Uterus (tissue), 4 donors: ENCODE measurements around the gene SULT1A2. TPM values are rescaled to one million over a fixed set of nuclear protein-coding genes. Genes with fewer than 3 reads are reported as not detected.
"Not testable (repeated sequence)": the region's sequence is repeated elsewhere in the genome, so short reads cannot be mapped to it uniquely, and the experiment has no call there.

Experiments used
- DNase-seq, 2 donors: peaks; one replicate each; pipeline ENCODE4 v3.0.0-alpha.2; 2019 to 2020
- H3K27ac ChIP-seq, 2 donors: fragments of 200-600 bp; sonication (generic); 1 replicate in 1 of 2; 2 replicates in 1 of 2; pipeline ENCODE4 v1.5.1; 2016 to 2018
- H3K27me3 ChIP-seq, 2 donors: fragments of 200-600 bp; sonication (generic); one replicate each; pipeline ENCODE4 v1.5.1; 2018 to 2019; ENCODE audit warnings: control low read depth in 1 of 2
- H3K36me3 ChIP-seq, 2 donors: fragments of 200-600 bp; sonication (generic); one replicate each; pipeline ENCODE4 v1.5.1; 2019; ENCODE audit warnings: control low read depth in 1 of 2
- H3K4me1 ChIP-seq, 2 donors: fragments of 200-600 bp; sonication (generic); one replicate each; pipeline ENCODE4 v1.5.1; 2018 to 2019; ENCODE audit warnings: control low read depth in 1 of 2
- H3K4me3 ChIP-seq, 2 donors: fragments of 200-600 bp; sonication (generic); 1 replicate in 1 of 2; 2 replicates in 1 of 2; pipeline ENCODE4 v1.5.1; 2018 to 2019; ENCODE audit warnings: mild to moderate bottlenecking in 1 of 2
- H3K9me3 ChIP-seq, 2 donors: fragments of 200-600 bp; sonication (generic); one replicate each; pipeline ENCODE4 v1.5.1; 2019; ENCODE audit warnings: control low read depth in 1 of 2
- CTCF ChIP-seq, 4 experiments: fragments of 200-600 bp in 2 of 4; fragments of 450-650 bp in 2 of 4; sonication (generic) in 2 of 4; IDR thresholded peaks; one replicate each; pipeline ENCODE4 v1.5.1; 2016 to 2019; ENCODE audit warnings: antibody characterized with exemption in 4 of 4, mild to moderate bottlenecking in 2 of 4, moderate library complexity in 1 of 4
- POLR2A ChIP-seq, 2 donors: fragments of 450-650 bp; IDR thresholded peaks; one replicate each; pipeline ENCODE4 v1.6.1; 2016; ENCODE audit warnings: antibody characterized with exemption in 2 of 2, mild to moderate bottlenecking in 1 of 2, moderate library complexity in 1 of 2
- intact Hi-C: fragments of 100-400 bp; cut with DNase I; formaldehyde crosslinking; loops from one replicate; pipeline ENCODE4 v1.15.1; 2023; ENCODE audit warnings: low total_unique reads
- total RNA-seq, 4 donors: library from RNA; depleted of rRNA in 3 of 4; stranded (reverse); fragments of >200 nt in 3 of 4; gene quantifications; one replicate each; pipeline versions ENCODE4 v1.1.0 to v1.2.4, GENCODE V29; 2014 to 2023
- donor health status: DM: yes; HTN: yes; CAD: no.

Gene SULT1A2
- total RNA-seq = under 1 TPM in 2 of 4 donors, not detected in 2; 0.41 to 0.46 TPM

- Histone ChIP-seq H3K9me3 (no peaks in the 10 kb centered on the region), H3K27ac (no peak within 1 kb of the TSS), H3K4me3 (no peak within 1 kb of the TSS), H3K27me3 (no peaks in the 10 kb centered on the region), H3K4me1 (no peaks in the 10 kb centered on the region), H3K36me3 (no peaks in the 10 kb centered on the region)
- intact Hi-C loops = no loop called here
- no peak for DNase-seq
- TF ChIP-seq CTCF (IDR thresholded peaks at IDR 0.05) (no peak), POLR2A (IDR thresholded peaks at IDR 0.05) (no peak)
Observed at GRCh38 chr16:28596840-28597691, at the start of gene SULT1A2. Gene SULT1A2 (minus strand): TSS chr16:28597050. CDS start chr16:28595930, 1,120 bp downstream.

DNA sequence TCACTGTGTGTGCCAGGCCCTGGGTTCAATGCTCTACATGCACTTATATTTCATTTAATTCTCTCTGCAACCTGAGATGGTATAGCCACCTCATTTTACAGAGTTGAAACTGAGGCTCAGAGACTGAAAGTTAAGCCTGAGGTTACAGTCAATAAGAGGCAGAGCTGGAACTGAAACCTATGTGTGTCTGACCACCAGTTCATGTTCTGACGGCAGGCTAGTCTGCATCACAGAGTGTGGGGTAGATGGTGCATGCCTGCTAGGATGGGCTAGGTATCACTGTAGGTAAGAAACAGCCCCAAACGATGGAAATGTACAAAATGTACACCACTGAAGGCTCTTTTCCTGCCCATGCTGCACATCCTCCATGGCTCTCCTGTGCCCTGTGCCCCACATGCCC is 43.1 kb upstream of the SULT1A2 start:
- H3K9me3 ChIP-seq, H3K4me3 ChIP-seq, DNase-seq, H3K27ac ChIP-seq, H3K4me1 ChIP-seq, H3K27me3 ChIP-seq, H3K36me3 ChIP-seq, intact Hi-C loops: not testable (repeated sequence)

GRCh38 chr16:28638359-28638758 is 41.5 kb upstream of the SULT1A2 start:
- H3K9me3 ChIP-seq, H3K4me1 ChIP-seq, H3K27me3 ChIP-seq, H3K4me3 ChIP-seq, intact Hi-C loops, H3K36me3 ChIP-seq, H3K27ac ChIP-seq, DNase-seq: not testable (repeated sequence)

GRCh38 chr16:28637765-28638164 is 40.9 kb upstream of the SULT1A2 start, which contains the start of gene NPIPB8:
Gene NPIPB8 (plus strand): TSS chr16:28638065. CDS start chr16:28638361, 296 bp downstream.
- intact Hi-C loops, H3K36me3 ChIP-seq, H3K9me3 ChIP-seq, H3K27ac ChIP-seq, H3K27me3 ChIP-seq, DNase-seq, H3K4me3 ChIP-seq, H3K4me1 ChIP-seq: not testable (repeated sequence)

- H3K27ac ChIP-seq, DNase-seq, H3K27me3 ChIP-seq, H3K4me1 ChIP-seq, H3K4me3 ChIP-seq, H3K9me3 ChIP-seq, intact Hi-C loops, H3K36me3 ChIP-seq: not testable (repeated sequence)
Observed at GRCh38 chr16:28636093-28636823, 39.4 kb upstream of the SULT1A2 start.

DNA sequence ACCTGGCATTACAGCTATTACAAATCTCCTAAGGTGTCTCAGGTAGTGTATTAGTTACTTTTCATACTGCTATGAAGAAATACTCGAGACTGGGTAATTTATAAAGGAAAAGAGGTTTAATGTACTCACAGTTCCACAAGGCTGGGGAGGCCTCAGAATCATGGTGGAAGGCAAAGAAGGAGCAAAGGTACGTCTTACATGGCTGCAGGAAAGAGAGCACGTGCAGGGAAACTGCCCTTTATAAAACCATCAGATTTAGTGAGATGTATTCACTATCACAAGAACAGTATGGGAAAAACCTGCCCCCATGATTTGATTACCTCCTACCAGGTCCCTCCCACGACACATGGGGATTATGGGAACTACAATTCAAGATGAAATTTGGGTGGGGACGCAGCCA is 34.1 kb upstream of the SULT1A2 start:
- H3K36me3 ChIP-seq, intact Hi-C loops, H3K4me1 ChIP-seq, H3K27ac ChIP-seq, H3K4me3 ChIP-seq, H3K27me3 ChIP-seq, H3K9me3 ChIP-seq, DNase-seq: not testable (repeated sequence)

DNA sequence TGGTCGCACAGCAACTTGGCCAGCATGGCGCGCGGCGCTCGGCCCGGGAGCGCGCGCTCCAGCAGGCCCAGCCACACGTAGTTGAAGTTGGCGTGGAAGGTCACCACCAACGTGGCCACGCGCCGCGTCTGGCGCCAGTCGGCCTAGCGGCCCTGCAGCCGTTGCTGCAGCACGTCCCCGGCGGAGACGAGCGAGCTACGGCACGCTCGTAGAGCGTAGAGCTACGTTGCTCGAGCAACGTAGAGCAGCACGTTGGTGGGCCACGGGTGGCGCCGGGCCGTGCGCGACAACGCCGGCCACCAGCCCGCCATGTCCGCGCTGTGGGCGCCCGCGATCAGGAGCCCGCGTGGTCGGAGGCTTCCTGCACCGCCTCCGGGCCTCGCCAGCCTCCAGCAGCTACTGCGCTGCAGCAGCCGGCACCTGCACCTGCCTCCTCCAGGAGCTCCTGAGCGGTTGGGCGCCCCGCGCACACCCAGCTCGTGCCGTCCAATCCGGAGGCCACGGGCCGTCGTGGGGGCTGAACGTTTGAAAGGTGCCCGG is 26.4 kb upstream of the SULT1A2 start:
- peak overlapping the region; percentile 16 to 34 for H3K4me3 ChIP-seq

GRCh38 chr16:28622532-28623171 is 25.8 kb upstream of the SULT1A2 start:
- H3K4me3 ChIP-seq = peak overlapping the region; percentile 16 to 34
- DNase-seq, H3K27me3 ChIP-seq, H3K27ac ChIP-seq, H3K36me3 ChIP-seq, intact Hi-C loops, H3K4me1 ChIP-seq, H3K9me3 ChIP-seq: not testable (repeated sequence)

More for the DNA sequence above, 26.4 kb upstream of the SULT1A2 start:
- DNase-seq = no peak
- Histone ChIP-seq H3K27me3 (no peaks in the 10 kb centered on the region), H3K27ac (no peak overlapping the region), H3K4me1 (peaks cover 0 to 6% of the 10 kb centered on the region in 2 donors), H3K36me3 (no peaks in the 10 kb centered on the region), H3K9me3 (no peaks in the 10 kb centered on the region)
- TF ChIP-seq POLR2A (IDR thresholded peaks at IDR 0.05) (no peak), CTCF (IDR thresholded peaks at IDR 0.05) (no peak)
- intact Hi-C loops = no loop called here
